Body of pancreas (tissue), 4 donors: Measurements from ENCODE around the gene WWC2. TPM values are rescaled to one million over a fixed set of nuclear protein-coding genes. Genes with fewer than 3 reads are reported as not detected.

Source experiments
- ATAC-seq: fragments of 150-250 bp; one replicate; pipeline ENCODE4 v1.9.1; 2016
- DNase-seq, 4 donors: peaks; one replicate each; pipeline ENCODE4 v3.0.0-alpha.2; 2019
- H3K27ac ChIP-seq, 4 donors: fragments of 200-600 bp; sonication (generic); 1 replicate in 3 of 4; 2 replicates in 1 of 4; pipeline versions ENCODE4 v1.5.1 to v1.6.1; 2016 to 2019; ENCODE audit warnings: mild to moderate bottlenecking in 1 of 4, mixed read lengths in 1 of 4, moderate library complexity in 1 of 4
- H3K27me3 ChIP-seq, 2 donors: fragments of 200-600 bp; sonication (generic); one replicate each; pipeline ENCODE4 v1.6.0; 2016; ENCODE audit warnings: mild to moderate bottlenecking in 1 of 2
- H3K36me3 ChIP-seq, 2 donors: fragments of 200-600 bp; sonication (generic); replicated peaks in 1 of 2; 2 replicates each; pipeline ENCODE4 v1.5.1; 2016; ENCODE audit warnings: low read depth in 2 of 2; ENCODE audit not compliant: insufficient read depth in 1 of 2
- H3K4me1 ChIP-seq: fragments of 200-600 bp; sonication (generic); one replicate; pipeline ENCODE4 v1.6.0; 2016
- H3K4me3 ChIP-seq, 2 donors: fragments of 200-600 bp; sonication (generic); 1 replicate in 1 of 2; 2 replicates in 1 of 2; pipeline ENCODE4 v1.5.1; 2016 to 2019
- H3K9me3 ChIP-seq, 3 donors: fragments of 200-600 bp; sonication (generic); 1 replicate in 2 of 3; 2 replicates in 1 of 3; pipeline ENCODE4 v1.5.1; 2016
- CTCF ChIP-seq, 7 experiments: fragments of 450-650 bp in 4 of 7; fragments of 200-600 bp in 3 of 7; sonication (generic) in 3 of 7; IDR thresholded peaks; one replicate each; pipeline ENCODE4 v1.5.1; 2016 to 2019; ENCODE audit warnings: antibody characterized with exemption in 7 of 7
- POLR2A ChIP-seq, 3 donors: fragments of 450-650 bp; IDR thresholded peaks; one replicate each; pipeline ENCODE4 v1.6.1; 2016; ENCODE audit warnings: antibody characterized with exemption in 3 of 3, mild to moderate bottlenecking in 2 of 3
- WGBS, 2 donors: methylation state at CpG; one replicate each; pipeline ENCODE4 v1.1.5; 2017; 5-methylcytosine and 5-hydroxymethylcytosine counted together
- intact Hi-C: fragments of 100-400 bp; cut with DNase I; formaldehyde crosslinking; loops from one replicate; pipeline ENCODE4 v1.15.1; 2023
- total RNA-seq, 2 donors: library from RNA; depleted of rRNA; stranded (reverse); fragments of >200 nt; gene quantifications; one replicate each; pipeline ENCODE4 v1.1.0, GENCODE V29; 2016

The WWC2 gene
- total RNA-seq, 2 donors from 2014 or later: 24.4 to 30.3 TPM

DNA sequence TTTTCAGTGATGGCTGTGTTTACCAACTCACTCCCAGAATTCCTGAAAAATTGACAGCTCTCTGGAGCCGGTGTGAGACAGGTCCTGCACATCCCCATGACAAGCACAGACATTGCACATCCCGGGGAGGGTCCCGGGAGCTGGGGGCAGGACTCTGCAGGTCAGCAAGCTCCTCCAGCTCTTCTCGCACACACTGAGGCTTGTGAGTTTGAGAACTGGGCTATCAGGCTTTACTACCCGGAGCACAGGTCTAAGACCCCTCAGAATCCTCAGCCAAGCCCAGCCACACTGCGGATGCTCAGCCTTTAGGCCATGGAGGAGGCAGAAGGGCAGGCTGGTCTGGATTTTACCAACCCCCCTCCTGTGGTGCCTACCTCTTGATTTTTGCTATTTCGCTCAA, 228.8 kb downstream of the WWC2 start:
- no peak overlapping the region for H3K27ac ChIP-seq
- no peak for DNase-seq
- no peaks in the 10 kb centered on the region for H3K4me1 ChIP-seq
- no peak overlapping the region for H3K4me3 ChIP-seq
- no peak for TF ChIP-seq POLR2A (IDR thresholded peaks at IDR 0.05)
- no peak for TF ChIP-seq CTCF (IDR thresholded peaks at IDR 0.05)
- H3K36me3 ChIP-seq: no peaks in the 10 kb centered on the region
- no peaks in the 10 kb centered on the region for H3K9me3 ChIP-seq
- no peak for ATAC-seq
- WGBS, 2 donors: 89 to 92% methylated on average over 7 of the region's 7 CpGs
- intact Hi-C loops: no loop called here
- no peaks in the 10 kb centered on the region for H3K27me3 ChIP-seq

DNA sequence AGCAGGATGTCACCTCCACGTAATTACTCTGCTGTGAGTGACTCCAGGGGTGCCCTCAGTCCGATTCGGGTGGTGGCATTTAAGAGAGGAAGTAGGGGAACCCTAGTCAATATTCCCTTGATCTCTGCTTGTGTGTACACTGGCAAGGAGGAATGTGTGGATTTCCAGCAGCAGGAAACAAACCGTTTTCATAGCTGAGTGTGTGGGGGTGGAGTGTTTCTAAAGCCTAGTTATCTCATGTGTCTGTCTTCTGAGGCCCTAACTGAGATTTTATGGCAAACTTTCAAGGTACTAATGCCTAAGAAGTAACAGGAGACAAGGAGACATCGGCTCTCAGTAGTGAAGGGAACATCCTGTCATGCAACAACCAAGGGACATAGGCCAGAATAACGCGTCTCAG, 229.8 kb downstream of the WWC2 start:
- TF ChIP-seq CTCF (IDR thresholded peaks at IDR 0.05): no peak
- TF ChIP-seq POLR2A (IDR thresholded peaks at IDR 0.05): no peak
- Histone ChIP-seq H3K9me3 (no peaks in the 10 kb centered on the region), H3K27ac (no peak overlapping the region), H3K27me3 (no peaks in the 10 kb centered on the region), H3K36me3 (no peaks in the 10 kb centered on the region), H3K4me3 (no peak overlapping the region), H3K4me1 (no peaks in the 10 kb centered on the region)
- DNase-seq (no peak), ATAC-seq (no peak)
- intact Hi-C loops: no loop called here
- whole genome bisulfite sequencing, 2 donors: 53 to 57% methylated on average over 6 to 7 of the region's 7 CpGs

GRCh38 chr4:183329244-183329643, 230.2 kb downstream of the WWC2 start:
- H3K4me3 ChIP-seq: no peak overlapping the region
- no peaks in the 10 kb centered on the region for H3K27me3 ChIP-seq
- TF ChIP-seq CTCF (IDR thresholded peaks at IDR 0.05) (no peak), POLR2A (IDR thresholded peaks at IDR 0.05) (no peak)
- H3K36me3 ChIP-seq: no peaks in the 10 kb centered on the region
- H3K27ac ChIP-seq: no peak overlapping the region
- intact Hi-C loops: no loop called here
- H3K9me3 ChIP-seq: no peaks in the 10 kb centered on the region
- ATAC-seq (no peak), DNase-seq (no peak)
- H3K4me1 ChIP-seq: no peaks in the 10 kb centered on the region
- WGBS, 2 donors: 85 to 90% methylated on average over 6 of the region's 6 CpGs

DNA sequence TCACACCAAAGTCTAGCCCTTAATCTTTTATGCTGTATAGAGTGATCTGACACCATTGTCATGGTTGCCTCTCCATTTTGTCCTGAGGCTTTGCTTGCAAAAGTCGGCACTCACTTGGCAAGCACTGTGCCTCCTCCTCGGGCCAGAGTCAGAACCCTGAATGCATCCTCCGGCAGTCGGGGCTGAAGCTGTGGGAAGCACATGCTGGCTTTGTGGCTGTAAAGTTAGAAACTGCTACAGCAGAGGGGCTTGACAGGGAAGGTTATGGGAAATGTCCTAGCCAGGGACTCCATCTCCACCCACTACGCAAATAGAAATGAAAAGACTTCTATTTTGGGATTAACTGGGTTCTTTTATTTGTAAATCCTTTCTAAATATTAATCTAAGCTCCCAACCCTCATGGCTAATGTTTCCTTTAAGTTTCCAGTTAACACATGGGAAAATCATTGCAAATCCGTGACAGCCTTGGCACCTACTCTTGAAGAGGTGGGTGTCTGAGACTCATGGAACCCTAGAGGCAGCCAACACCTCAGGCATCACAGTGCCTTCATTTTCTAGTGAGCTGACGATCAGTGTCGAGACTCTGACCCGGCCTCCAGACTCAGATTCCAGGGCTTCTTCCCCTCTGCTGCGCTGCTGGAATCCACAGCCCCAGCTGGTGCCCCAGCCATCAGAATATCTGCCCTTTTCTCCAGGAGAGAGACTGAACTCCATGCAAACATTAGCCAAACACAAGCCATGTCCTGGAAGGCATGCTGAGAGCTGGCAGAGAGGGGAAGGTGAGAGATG, 231.1 kb downstream of the WWC2 start:
- ATAC-seq (no peak), DNase-seq (no peak)
- 72 to 82% methylated on average over 6 to 10 of the region's 10 CpGs for WGBS, 2 donors
- H3K4me1 ChIP-seq: no peaks in the 10 kb centered on the region
- no peaks in the 10 kb centered on the region for H3K27me3 ChIP-seq
- TF ChIP-seq CTCF (IDR thresholded peaks at IDR 0.05) (no peak), POLR2A (IDR thresholded peaks at IDR 0.05) (no peak)
- no peak overlapping the region for H3K4me3 ChIP-seq
- no peaks in the 10 kb centered on the region for H3K9me3 ChIP-seq
- intact Hi-C loops: no loop called here
- H3K36me3 ChIP-seq: no peaks in the 10 kb centered on the region
- H3K27ac ChIP-seq: no peak overlapping the region

DNA sequence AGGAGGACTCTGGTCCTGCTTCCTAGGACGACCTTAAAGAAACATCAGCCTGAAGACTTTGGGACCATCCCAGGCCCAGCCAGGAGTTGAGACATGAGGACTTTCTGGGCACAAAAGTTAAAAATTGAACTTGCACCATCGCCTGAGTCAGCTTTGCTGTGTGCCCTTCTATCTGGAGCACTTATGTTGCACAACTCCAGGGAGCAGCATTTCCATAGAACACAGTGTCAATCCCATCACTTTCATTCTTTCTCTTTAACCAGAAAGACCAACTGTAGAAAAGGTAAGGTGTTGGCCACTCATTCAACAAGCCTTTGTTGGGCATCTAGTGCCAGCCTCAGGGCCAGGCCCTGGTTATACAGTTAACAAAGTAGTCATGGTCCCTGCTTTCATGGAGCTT, 231.8 kb downstream of the WWC2 start:
- no peak for DNase-seq
- TF ChIP-seq CTCF (IDR thresholded peaks at IDR 0.05): no peak
- no peak for TF ChIP-seq POLR2A (IDR thresholded peaks at IDR 0.05)
- no peak for ATAC-seq
- 77 to 79% methylated on average over 2 of the region's 2 CpGs for WGBS, 2 donors
- intact Hi-C loops: no loop called here
- Histone ChIP-seq H3K36me3 (no peaks in the 10 kb centered on the region), H3K4me1 (no peaks in the 10 kb centered on the region), H3K4me3 (no peak overlapping the region), H3K27me3 (no peaks in the 10 kb centered on the region), H3K9me3 (no peaks in the 10 kb centered on the region), H3K27ac (no peak overlapping the region)
